ENCODE results near the gene MISFA. TPM values are rescaled to one million over a fixed set of nuclear protein-coding genes. Genes with fewer than 3 reads are reported as not detected.

Gene MISFA
- total RNA-seq, 1 donor from 2014 or later: 7.6 TPM

- H3K9me3 Mint-ChIP-seq: no peaks in the 10 kb centered on the region
- H3K27ac Mint-ChIP-seq: no peak overlapping the region
- H3K4me3 Mint-ChIP-seq: no peak overlapping the region
- no peaks in the 10 kb centered on the region for H3K4me1 Mint-ChIP-seq
- no peak for DNase-seq (ENCODE audit: low spot score in 2 of 2, unreplicated experiment in 2 of 2)
- peaks cover 16% of the 10 kb centered on the region for H3K36me3 Mint-ChIP-seq
- no peak for TF ChIP-seq CTCF (IDR thresholded peaks at IDR 0.05; ENCODE audit: unreplicated experiment)
- no peaks in the 10 kb centered on the region for H3K27me3 Mint-ChIP-seq (ENCODE audit: low read depth)
These were observed 24.2 kb upstream of the MISFA start for GRCh38 chr11:18575361-18575760.

GRCh38 chr11:18578975-18579598, 20.5 kb upstream of the MISFA start:
- Mint-ChIP-seq H3K27me3 (ENCODE audit: low read depth) (no peaks in the 10 kb centered on the region), H3K4me3 (no peak overlapping the region), H3K9me3 (no peaks in the 10 kb centered on the region), H3K36me3 (peaks cover 10% of the 10 kb centered on the region), H3K27ac (no peak overlapping the region), H3K4me1 (no peaks in the 10 kb centered on the region)
- no peak for DNase-seq (ENCODE audit: low spot score in 2 of 2, unreplicated experiment in 2 of 2)
- TF ChIP-seq CTCF (IDR thresholded peaks at IDR 0.05; ENCODE audit: unreplicated experiment): no peak

GRCh38 chr11:18580113-18580766, 19.3 kb upstream of the MISFA start:
- Mint-ChIP-seq H3K36me3 (peaks cover 10% of the 10 kb centered on the region), H3K27me3 (ENCODE audit: low read depth) (no peaks in the 10 kb centered on the region), H3K4me1 (no peaks in the 10 kb centered on the region), H3K9me3 (no peaks in the 10 kb centered on the region), H3K27ac (no peak overlapping the region), H3K4me3 (no peak overlapping the region)
- DNase-seq (ENCODE audit: low spot score in 2 of 2, unreplicated experiment in 2 of 2): no peak
- no peak for TF ChIP-seq CTCF (IDR thresholded peaks at IDR 0.05; ENCODE audit: unreplicated experiment)

- TF ChIP-seq CTCF (IDR thresholded peaks at IDR 0.05; ENCODE audit: unreplicated experiment): no peak
- Mint-ChIP-seq H3K27ac (no peak overlapping the region), H3K4me1 (no peaks in the 10 kb centered on the region), H3K9me3 (no peaks in the 10 kb centered on the region), H3K36me3 (peaks cover 7% of the 10 kb centered on the region), H3K4me3 (no peak overlapping the region), H3K27me3 (ENCODE audit: low read depth) (no peaks in the 10 kb centered on the region)
- no peak for DNase-seq (ENCODE audit: low spot score in 2 of 2, unreplicated experiment in 2 of 2)
These were observed 17.8 kb upstream of the MISFA start for GRCh38 chr11:18581825-18582224.

- Mint-ChIP-seq H3K36me3 (no peaks in the 10 kb centered on the region), H3K4me1 (peaks cover 10% of the 10 kb centered on the region), H3K27me3 (ENCODE audit: low read depth) (no peaks in the 10 kb centered on the region), H3K4me3 (no peak within 1 kb of the TSS), H3K9me3 (no peaks in the 10 kb centered on the region), H3K27ac (no peak within 1 kb of the TSS)
- DNase-seq (ENCODE audit: low spot score in 2 of 2, unreplicated experiment in 2 of 2): peak; percentile 78 to 92
- no peak for TF ChIP-seq CTCF (IDR thresholded peaks at IDR 0.05; ENCODE audit: unreplicated experiment)
These were observed 11.0 kb upstream of the MISFA start, which contains the start of gene UEVLD for GRCh38 chr11:18588297-18589252. Gene UEVLD (minus strand): TSS chr11:18588734. CDS start chr11:18588654, 80 bp downstream.
